ENCODE results near the gene APCDD1.
"Not testable (repeated sequence)": the region's sequence is repeated elsewhere in the genome, so short reads cannot be mapped to it uniquely, and the experiment has no call there.

Gene APCDD1

DNA sequence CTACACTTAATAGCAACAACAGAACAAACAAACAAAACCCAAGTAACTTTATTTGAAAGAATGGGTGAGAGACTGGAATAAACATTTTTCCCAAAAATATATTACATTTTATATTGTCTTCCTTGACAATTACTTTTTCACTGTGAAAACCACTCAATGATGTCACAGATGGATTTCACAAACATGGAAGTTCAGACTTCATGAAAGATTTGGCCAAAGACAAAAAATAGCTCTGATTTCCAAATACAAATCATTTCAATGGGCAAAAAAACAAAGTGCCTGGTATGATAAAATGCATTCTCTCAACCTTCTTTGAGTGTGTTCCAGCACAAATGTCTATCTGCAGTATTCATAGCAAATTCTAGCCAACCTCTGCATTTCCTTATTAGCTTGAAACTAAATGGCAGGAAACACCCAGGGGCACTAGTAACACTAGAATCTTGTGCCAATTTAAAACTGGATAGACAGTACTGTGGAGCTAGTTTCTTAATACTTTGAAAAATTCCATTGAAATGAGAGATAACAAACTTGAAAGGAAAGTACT is 42.8 kb downstream of the APCDD1 start:
- ATAC-seq: no peak

DNA sequence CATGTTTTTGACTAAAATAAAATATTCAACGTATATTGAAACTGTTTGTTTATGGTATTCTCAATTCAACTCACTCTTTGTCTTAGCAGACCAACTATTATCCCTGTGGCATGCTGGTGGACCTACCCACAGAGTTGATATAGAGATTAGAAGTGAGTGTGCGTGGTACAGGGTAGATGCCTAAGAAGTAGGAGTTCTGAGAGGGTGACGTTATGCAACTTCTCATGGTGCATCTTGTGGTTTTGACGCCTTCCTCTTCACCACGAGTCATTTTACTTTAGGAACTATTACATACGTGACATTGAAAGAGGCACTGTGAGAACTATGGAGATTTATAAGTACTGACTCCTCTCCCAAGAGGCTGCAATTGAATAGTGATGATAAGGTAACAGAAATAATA is 44.8 kb downstream of the APCDD1 start:
- ATAC-seq: peak in 1 of 2 donors; percentile 55

DNA sequence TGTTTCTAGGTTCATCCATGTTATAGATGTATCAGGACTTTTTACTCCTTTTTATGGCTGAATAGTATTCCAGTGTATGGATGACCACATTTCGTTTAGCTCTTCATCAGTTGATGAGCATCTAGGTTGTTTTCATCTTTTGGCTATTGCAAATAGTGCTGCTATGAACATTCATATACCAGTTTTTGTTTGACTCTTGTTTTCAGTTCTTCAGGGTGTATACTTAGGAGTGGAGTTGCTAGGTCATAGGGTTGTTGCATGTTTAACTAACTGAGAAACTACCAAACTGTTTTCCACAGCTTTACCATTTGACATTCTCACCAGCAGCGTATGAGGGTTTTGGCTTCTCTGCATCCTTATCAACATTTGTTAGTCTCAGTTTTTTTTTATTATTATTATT is 45.6 kb downstream of the APCDD1 start:
- ATAC-seq: no peak

DNA sequence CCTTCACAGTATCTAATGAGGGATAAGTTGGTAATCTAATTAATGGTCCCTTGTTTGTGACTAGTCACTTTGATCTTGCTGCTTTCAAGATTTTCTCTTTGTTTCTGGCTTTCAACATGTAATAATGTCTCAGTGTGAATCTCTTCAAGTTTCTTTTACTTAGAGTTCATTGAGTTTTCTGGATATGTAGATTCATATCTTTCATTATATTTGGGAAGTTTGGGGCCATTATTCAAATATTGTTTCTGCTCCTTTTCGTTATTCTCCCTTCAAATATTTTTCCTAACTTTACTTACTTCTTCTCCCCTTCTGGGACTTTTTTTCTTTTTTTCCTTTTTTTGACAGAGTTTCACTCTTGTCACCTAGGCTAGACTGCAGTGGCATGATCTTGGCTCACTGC is 50.3 kb downstream of the APCDD1 start:
- ATAC-seq: no peak

DNA sequence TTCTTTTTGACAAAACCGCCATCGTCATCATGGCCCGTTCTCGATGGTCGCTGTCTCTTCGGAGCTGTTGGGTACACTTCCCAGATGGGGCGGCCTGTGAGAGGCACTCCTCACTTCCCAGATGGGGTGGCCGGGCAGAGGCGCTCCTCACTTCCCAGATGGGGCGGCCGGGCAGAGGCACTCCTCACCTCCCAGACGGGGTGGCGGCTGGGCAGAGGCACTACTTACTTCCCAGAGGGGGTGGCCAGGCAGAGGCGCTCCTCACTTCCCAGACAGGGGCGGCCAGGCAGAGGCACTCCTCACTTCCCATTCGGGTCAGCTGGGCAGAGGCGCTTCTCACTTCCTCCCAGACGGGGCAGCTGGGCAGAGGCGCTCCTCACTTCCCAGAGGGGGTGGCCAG is 51.5 kb downstream of the APCDD1 start:
- ATAC-seq: not testable (repeated sequence)

DNA sequence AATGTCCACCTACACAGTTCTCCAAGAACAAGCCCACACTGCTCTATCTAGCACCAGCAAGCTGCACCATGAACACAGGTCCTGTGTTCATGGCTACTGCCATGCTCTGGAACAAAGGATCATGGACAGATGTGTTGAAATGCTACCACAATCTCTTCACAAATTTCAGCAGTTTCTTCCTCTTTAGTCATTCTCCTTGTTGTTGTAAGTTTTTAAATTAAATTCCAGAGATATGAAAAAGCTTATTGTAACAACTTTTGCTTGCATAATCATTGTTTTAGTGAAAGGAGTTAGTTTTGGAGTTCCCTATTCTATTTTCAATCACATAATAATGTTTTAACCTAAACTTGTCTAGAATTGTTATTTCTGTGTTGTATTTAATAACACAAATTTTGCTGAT is 54.2 kb downstream of the APCDD1 start:
- ATAC-seq: no peak

DNA sequence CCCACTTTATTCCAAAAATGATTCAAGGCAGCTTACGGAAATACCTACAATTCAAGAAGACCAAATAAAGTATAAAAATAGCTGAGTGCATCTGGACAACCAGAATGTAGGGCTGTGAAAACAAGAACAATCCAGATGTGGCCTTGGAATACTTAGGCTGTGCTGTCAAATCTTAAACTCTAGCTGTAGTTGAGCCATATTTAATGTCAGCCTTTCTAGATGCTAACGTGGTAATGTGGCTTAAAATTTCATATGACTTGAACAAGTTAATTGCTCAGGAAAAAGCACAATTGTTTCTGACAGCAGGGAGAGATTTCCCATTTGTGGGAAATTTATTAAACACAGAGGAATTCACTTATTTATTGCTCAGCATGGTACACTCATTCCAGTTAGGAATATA is 56.8 kb downstream of the APCDD1 start:
- ATAC-seq: no peak

DNA sequence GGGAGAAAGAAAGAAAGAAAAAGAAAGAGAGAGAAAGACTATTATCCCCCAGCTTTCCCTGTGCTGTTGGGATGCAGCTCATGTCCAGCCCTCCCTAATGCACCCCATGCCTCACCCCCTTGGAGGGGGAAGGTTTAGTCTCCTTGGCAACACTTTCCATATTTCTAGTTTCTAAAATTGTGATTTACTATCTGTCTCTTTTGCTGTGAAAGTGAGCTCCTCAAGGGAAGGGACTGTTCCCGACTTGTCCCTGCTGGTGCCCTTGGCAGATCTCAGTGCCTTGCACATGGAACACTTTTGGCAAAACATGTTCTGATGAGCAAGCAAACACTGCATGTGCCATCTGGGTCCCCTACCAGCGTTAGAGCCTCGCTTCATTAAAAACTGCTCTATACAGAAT is 59.6 kb downstream of the APCDD1 start:
- no peak for ATAC-seq

DNA sequence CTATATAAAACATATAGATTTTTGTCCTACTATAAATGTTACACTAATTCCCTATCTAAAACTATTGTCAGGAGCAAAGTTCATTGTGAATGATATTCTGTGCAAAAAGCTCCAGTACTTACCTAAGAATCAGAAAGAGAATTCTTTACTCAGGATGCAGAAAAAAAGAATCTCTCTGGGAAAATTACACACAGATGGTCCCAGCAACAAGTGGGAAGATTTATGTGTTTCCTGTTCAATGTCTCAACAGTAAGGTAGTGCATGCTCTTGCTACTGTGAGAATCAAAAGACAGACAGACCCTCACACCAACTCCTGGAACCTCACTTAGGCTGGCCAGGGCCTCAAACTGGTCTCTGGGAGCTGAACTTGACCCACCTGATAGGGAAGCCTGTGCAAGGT is 60.2 kb downstream of the APCDD1 start:
- no peak for ATAC-seq

DNA sequence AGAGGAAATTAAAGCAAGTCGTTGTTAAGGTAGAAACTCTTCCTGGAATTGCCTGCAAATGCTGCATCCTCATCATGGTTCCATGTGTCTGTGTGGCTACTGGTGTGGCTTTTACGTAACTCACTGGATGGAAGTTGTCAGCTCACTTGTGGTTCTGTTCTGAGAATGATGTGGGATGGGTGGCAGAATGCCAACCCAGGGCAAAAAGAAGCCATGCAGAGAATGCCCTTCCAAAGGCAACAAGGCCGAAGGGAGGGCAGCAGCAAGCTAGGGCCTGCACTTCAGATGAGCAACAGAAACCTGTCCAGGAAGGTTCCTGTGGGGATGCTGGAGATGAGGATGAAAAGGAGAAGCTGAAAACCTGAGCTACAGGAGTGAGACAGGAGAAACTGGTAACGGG is 61.0 kb downstream of the APCDD1 start:
- no peak for ATAC-seq

DNA sequence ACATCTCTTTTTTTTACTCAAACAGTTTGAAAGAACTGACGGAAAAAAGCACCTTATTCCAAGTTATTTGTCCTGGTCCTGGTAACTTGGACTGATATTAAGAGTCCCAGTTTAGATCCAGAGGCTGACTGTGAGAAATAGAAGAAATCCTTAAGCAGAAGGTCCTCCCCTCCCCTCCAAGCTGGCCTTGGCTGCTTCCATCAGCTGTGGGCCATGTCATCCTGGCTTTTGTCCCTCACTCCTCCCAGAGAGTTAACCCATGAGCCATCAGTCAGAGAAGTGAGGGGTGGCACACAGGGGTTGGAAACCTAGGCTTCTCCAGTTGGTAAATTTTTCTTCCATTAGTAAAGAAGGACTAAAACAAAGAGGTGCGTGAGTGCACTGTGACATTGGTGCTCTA is 61.6 kb downstream of the APCDD1 start:
- no peak for ATAC-seq

DNA sequence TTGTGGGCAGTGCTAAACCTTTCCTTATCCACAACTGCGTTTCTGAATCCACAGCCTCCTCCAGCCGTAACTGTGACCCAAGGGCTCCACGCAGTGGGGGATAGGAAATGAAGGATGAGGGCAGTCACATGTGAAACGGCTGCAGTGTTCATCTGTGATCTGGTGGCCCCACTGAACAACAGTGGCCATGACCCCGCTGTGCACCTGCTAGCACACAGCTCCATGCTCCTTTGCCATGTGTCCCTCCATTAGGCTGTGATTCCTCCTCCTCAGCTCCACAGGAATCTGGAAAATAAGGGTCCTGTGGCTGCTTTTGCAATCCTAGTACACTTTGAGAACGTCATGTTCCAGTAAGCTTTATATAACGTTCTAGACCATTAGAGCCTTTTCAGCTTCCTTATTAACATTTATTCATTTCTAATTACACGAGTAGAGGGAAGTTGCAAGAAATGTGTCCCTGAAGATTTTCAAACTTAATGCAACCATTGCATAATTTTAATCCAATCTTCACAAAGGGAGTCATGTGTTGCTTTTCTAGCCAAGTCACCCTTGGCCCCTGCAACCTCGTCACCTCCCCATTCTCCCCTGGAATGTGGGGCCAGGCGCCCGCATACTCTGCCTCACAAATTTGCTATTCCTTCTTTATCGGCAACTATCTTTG is 64.3 kb downstream of the APCDD1 start:
- ATAC-seq: no peak

DNA sequence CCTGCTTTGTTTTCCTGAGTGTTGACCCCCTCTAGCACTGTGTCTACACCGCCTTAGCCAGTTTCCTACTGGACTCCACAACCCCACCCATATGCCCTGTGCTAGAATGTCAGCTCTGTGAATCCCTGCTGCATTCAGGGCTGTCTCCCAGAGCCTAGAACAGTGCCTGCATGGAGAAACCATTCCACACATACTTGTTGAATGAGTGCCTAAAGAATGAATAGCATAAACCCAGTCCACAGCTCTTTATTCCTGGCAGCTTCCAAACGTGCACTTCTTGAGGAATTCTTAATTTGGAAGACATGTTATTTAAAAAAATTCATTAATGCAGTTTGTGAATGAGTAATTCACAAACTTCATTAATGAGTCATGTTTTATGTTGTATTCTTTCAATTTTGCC is 64.9 kb downstream of the APCDD1 start:
- no peak for ATAC-seq

DNA sequence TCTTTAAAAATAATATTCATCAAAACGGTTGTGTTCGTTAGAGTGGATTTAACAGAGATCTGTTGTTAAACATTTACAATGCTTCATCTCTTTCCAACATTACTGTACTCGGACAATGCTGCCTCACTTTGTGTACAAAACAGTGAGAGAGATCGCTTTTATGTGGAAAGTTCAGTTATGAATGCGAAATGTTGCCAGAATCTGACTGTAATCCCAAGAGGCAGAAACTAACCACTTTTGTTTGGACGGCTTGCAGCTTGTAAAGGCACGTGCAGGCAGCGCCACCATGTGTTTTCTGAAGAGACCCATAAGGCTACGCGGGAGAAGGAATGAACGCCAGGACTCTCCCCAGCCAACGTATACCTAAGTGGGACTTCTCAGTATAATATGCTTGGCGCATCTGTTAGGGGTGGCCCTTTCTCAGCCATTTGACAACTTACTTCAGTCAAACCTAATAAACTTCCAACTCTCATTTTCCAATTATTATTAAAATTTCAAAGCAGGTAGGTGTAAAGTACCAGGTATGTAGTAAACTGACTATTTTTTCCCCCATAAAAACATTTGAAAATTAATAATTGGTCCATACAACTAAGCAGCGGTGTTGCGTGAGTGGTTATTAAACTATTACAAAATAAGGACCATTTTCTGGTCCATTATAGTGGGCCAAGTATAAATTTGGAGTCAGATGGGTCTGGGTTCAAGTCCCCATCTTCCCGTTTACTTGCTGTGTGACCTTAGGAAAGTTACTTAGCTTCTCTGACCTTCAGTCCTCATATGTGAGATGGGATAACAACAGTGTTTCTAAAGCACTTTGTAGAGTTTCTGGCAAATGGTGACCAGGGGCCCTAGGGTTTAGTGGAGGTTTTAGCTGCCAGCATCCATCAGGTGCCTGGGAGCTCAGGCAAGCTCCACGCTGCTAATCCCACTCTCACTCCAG is 65.8 kb downstream of the APCDD1 start:
- peak; percentile 65 to 77 for ATAC-seq

DNA sequence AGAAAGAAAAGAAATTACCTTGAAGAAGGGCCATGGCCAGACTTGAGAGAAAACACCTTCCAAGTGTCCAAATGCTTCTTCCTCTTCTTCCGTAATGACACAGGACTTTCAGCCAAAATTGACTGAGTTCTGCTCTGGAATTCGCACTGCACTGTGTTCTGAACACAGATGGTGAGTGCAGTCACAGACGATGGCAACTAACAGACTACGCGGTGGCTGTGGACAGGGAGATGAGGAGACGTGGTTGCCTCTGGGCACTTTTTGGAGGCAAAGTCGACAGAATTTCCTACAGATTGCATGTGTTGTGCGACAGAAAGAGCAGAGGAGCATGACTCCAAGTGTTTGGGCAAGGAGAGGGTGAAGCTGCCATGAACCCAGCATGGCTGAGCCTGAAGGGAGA is 67.1 kb downstream of the APCDD1 start:
- no peak for ATAC-seq

DNA sequence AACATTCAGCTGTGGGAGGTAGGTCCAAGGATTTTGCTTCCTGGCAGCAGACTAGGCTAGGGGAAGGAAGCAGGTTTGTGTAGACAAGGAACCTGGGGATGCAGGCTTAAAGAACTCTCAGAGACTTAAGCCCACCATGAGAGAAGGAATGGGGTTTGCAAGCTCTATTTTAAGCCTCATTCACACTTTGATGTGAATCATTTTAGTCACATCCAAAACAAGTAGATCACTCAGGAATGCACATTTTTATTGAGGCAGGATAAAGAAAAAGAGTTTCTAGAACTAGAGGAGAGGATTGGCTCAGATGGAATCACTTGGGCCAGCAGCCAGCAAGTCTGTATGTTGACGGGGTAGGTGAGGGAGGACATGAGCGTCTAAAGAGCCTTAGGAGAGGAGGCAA is 68.1 kb downstream of the APCDD1 start:
- no peak for ATAC-seq

DNA sequence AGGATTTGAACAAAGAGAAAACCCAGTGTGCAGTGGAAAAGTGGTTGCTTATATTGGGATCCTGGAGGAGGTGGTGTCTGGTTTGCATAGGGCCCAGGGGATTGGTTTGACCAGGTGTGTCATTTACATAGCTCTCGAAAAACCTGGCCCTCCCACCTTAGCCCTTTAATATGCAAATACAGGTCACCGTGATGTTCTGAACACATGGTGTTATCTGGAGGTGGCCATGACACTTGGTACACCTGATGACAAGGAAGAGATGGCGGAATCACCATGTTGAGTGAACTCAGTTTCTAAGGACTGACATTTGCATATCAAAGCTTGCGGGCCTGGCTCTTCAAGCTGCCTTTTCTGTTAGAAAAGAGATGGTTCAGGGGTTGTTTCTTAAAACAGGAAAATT is 69.1 kb downstream of the APCDD1 start:
- ATAC-seq: no peak

DNA sequence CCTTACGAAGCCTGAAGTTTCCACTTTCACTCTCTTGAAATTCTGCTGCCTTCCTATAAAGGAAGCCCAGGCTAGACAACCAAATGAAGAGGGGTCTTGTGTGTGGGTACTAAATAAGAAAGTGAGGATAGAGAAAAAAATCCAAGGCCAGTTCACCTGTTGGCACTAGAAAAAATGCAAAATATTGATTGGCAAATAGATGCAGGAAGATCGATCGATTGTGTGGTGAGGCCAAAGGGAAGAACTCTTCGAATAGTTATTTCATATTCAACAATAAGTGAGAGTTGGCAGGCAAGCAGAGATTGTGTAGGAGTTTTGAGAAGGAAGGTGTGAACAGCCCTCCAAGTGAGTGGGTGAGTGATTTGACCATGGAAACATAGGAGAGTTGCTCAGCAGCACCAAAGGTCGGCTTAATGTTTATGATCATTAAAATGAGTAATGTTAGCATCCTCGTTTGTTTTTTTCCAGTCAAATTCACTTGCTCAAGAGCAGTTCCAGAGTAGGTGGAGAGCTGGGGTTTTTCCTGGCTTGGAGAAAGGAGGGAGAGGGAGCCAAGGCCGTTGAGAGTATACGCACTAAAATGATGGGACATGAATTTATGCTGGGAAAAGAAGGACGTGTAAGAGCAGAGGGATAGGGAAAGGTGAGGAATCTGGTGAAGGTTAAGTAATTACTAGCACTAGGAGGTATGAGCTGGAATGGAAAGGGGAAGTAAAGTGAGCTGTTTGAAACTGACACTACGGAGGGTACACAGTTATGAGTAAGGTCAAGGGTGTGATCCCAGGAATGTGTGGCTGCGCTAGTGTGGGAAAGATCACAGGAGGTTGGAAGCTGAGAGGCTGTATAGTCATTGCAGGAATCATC is 70.3 kb downstream of the APCDD1 start:
- ATAC-seq: no peak

DNA sequence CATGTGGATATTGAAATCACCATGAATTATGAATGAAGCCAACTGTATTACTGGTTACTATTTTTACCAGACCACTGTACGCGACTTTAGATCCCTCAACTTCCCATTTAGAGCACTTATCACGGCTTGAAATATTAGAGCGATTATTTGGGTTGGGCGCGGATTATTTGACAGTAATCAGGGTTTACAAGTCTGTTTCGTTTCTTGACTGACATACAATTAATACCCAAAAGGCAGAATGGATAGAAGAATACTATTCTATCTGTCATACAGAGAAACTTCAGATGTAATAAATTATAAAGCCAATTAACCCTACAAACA is 70.9 kb downstream of the APCDD1 start:
- ATAC-seq: no peak

DNA sequence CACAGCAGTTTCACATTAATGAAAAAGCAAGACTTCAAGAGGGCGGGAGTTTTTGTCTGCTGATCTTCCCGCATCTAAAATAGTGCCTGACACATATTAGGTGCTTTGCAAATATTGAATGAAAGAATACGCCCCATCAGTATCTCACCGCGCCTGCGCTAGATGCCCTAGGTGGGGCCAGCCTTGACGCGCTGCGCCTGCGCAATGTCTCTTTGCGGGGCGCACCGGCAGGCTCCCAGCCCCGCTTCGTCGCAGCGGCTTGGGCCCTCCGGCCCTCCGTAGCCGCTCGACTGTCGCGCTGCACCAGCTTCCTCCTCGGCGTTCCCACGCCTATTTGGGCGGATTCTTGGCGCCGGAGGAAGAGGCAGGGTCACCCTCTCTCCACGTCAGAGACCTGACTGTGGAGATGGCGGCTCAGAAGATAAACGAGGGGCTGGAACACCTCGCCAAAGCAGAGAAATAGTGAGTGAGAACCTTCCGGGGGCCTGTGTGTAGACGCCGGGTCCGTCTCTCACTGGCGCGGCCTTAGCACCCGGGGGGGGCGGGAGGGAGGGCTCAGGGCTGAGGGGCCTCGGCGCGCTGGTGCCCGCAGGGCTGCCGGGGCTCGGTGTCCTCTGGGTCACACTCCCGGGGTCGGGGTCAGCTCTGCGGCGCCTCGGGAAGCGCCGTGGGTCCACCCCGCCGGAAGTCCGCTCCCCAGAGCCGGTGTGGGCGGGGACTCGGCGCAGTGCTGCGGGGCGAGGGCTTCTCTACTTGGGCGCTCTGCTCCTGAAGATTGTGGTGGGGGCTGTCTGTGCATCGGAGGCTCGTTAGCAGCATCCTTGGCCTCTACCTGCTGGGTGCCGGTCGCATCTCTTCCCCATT is 71.5 kb downstream of the APCDD1 start, which contains the start of gene NAPG:
Gene NAPG (plus strand): TSS at position 331 of the 864 bp plus-strand sequence. CDS start 76 bp downstream, at position 407.
- peak; percentile 82 to 89 for ATAC-seq

DNA sequence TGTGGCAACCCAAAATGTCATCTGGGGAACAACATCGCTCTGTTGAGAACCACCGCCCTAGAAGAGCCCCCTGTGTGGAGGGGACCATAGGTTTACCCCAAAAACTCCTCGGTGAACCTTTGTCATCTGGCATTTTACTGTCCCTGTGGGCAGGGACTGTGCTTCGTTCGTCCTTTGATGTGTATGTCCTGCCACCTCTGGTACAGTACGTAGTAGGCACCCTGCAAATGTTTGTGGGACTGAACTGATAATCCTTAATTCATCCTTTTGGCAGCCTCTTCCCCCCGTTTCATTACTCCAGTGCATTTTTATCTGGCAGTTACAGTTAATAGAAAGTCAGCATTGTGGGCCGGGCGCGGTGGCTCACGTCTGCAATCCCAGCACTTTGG is 72.1 kb downstream of the APCDD1 start:
- ATAC-seq: no peak

DNA sequence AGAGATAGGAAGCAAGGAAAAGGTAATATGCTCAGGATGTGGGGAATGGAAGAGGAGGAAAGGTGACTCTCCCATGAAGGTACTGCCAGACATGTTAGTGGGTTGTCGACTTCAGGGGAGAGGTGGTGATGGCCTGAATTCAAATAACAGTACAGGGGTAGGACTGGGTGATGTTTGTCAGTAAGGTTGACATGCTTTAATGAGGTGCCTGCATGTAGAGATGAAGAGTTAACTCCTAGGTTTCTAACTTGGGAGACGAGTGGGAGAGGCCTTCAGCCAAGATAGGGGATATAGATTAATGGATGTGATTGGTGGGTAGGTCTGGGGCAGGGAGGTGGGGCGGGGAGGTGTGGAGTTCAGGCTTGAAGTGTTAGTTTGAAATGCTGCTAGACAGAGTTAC is 74.0 kb downstream of the APCDD1 start:
- ATAC-seq: no peak
